Glomerular endothelial cell (primary cell): Measurements from ENCODE around the gene NLK. TPM values are rescaled to one million over a fixed set of nuclear protein-coding genes. Genes with fewer than 3 reads are reported as not detected.

Source experiments
- total RNA-seq: library from RNA; depleted of rRNA; stranded (reverse); fragments of >200 nt; gene quantifications from 2 replicates; pipeline ENCODE4 v1.2.3, GENCODE V29; 2015

Gene NLK
- total RNA-seq, 1 donor from 2014 or later: 40.8 TPM

Other genes with a start within 250 kb of the NLK start
- 0.18 and 0.44 TPM in 2 replicates for gene NOS2, start 242.1 kb upstream of the NLK start, total RNA-seq
- gene LYRM9, start 149.3 kb upstream of the NLK start, total RNA-seq: 12.9 and 21.2 TPM in 2 replicates